ENCODE results near the gene MRTFA. TPM values are rescaled to one million over a fixed set of nuclear protein-coding genes. Genes with fewer than 3 reads are reported as not detected.
A peak's percentile ranks its signal among the peaks of the same experiment; 100 is the strongest.
"Not testable (repeated sequence)": the region's sequence is repeated elsewhere in the genome, so short reads cannot be mapped to it uniquely, and the experiment has no call there.

Gene MRTFA
- polyA plus RNA-seq, 2 of the 4 experiments (the other 2 are of a cell fraction): 6.8 to 48.3 TPM

DNA sequence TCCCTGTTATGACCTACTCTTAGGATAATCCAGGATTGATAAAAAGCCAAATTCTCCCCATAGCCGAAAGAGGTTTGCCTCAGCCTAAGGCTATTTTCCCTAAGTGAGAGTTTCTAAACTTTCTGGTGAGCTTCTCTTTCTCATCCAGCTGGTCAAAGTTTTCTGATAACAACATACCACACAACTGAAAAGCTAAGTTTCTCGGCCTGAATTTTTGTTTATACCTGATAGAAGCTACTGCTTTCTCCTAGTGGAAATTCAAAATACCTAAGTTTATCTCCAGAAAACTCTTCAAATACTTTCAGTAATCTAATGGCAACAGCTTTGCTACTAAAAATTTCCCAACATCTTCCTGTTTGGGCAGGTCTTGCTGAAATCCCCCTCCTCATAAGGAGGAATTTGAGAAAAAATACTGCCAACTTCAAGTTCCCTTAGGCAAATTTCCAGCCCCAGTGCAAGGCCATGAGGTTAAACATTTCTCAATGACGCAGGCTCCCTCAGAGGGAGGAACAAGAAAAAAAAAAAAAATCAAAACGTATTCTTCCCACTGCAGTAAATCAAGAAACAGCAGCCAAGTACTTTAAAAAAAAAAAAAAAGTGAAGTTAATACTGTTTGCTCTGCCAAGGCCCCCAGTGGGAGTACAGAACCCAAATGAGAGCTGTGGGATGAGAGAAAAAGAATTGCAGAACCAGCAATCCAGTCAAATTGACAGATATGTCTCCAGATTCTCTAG, 127.0 kb downstream of the MRTFA start (continued):
- TF ChIP-seq, protein P1, sequence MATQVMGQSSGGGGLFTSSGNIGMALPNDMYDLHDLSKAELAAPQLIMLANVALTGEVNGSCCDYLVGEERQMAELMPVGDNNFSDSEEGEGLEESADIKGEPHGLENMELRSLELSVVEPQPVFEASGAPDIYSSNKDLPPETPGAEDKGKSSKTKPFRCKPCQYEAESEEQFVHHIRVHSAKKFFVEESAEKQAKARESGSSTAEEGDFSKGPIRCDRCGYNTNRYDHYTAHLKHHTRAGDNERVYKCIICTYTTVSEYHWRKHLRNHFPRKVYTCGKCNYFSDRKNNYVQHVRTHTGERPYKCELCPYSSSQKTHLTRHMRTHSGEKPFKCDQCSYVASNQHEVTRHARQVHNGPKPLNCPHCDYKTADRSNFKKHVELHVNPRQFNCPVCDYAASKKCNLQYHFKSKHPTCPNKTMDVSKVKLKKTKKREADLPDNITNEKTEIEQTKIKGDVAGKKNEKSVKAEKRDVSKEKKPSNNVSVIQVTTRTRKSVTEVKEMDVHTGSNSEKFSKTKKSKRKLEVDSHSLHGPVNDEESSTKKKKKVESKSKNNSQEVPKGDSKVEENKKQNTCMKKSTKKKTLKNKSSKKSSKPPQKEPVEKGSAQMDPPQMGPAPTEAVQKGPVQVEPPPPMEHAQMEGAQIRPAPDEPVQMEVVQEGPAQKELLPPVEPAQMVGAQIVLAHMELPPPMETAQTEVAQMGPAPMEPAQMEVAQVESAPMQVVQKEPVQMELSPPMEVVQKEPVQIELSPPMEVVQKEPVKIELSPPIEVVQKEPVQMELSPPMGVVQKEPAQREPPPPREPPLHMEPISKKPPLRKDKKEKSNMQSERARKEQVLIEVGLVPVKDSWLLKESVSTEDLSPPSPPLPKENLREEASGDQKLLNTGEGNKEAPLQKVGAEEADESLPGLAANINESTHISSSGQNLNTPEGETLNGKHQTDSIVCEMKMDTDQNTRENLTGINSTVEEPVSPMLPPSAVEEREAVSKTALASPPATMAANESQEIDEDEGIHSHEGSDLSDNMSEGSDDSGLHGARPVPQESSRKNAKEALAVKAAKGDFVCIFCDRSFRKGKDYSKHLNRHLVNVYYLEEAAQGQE (IDR thresholded peaks at IDR 0.05): no peak
- TF ChIP-seq, protein P2, sequence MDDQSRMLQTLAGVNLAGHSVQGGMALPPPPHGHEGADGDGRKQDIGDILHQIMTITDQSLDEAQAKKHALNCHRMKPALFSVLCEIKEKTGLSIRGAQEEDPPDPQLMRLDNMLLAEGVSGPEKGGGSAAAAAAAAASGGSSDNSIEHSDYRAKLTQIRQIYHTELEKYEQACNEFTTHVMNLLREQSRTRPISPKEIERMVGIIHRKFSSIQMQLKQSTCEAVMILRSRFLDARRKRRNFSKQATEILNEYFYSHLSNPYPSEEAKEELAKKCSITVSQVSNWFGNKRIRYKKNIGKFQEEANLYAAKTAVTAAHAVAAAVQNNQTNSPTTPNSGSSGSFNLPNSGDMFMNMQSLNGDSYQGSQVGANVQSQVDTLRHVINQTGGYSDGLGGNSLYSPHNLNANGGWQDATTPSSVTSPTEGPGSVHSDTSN (IDR thresholded peaks at IDR 0.05): peak; percentile 67; the same call in 1 of the 2 replicates
- TF ChIP-seq ZC3H11A (IDR thresholded peaks at IDR 0.05) (no peak), GATA3 (IDR thresholded peaks at IDR 0.05; ENCODE audit: borderline replicate concordance) (peak; percentile 91)

DNA sequence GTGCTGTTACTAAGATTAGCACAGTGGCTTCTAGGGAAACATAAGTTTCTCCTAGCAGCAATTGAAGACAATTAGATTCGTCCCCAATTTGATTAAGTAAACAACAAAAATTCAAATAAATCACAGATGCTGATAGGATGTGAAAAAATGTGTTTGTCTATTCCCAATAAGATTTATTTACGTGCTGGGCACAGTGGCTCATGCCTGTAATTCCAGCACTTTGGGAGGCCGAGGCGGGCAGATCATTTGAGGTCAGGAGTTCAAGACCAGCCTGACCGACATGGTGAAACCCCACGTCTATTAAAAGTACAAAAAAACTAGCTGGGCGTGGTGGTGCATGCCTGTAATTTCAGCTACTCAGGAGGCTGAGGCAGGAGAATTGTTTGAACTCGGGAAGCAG, 128.5 kb downstream of the MRTFA start:
- peak overlapping the region; percentile 94 to 99 for H3K27ac ChIP-seq
- H3K9me3 ChIP-seq; H3K4me3 ChIP-seq; FAIRE-seq; TF ChIP-seq FOSL2 (IDR thresholded peaks at IDR 0.05): not testable (repeated sequence)
- ChIA-PET POLR2A (interaction anchor here (0.6 to 2.3 kb wide), 4 partner anchors 10 to 144 kb away, joined by 3 to 10 read pairs (median 5); no protein-coding TSS in a partner anchor), CTCF (interaction anchor here (0.8 to 3.0 kb wide), 5 partner anchors 17 to 175 kb away, joined by 3 to 15 read pairs (median 3); no protein-coding TSS in a partner anchor)
- TF ChIP-seq JUN (IDR thresholded peaks at IDR 0.05) (peak; percentile 30; a peak in 1 of 5 replicates), EP300 (IDR thresholded peaks at IDR 0.05) (peak; percentile 35 to 81; a peak in 2 of 5 replicates), RARB (CRISPR knock-in tag; IDR thresholded peaks at IDR 0.05) (peak; percentile 93), GATA3 (IDR thresholded peaks at IDR 0.05; ENCODE audit: borderline replicate concordance) (peak; percentile 92), JUNB (IDR thresholded peaks at IDR 0.05) (0 out of 2 replicates have a peak, but pooled peaks have one; percentile 14), CEBPB (IDR thresholded peaks at IDR 0.05) (peak in 1 of 2 experiments; percentile 65; a peak in 2 of 4 replicates), FOSL2 (CRISPR knock-in tag; IDR thresholded peaks at IDR 0.05) (peak; percentile 58)
- TF ChIP-seq, protein P3, sequence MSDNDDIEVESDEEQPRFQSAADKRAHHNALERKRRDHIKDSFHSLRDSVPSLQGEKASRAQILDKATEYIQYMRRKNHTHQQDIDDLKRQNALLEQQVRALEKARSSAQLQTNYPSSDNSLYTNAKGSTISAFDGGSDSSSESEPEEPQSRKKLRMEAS (IDR thresholded peaks at IDR 0.05): peak; percentile 36; the same call in 1 of the 2 replicates
- TF ChIP-seq, protein P2 (IDR thresholded peaks at IDR 0.05): 0 out of 2 replicates have a peak, but pooled peaks have one; percentile 50
- DNase-seq (ENCODE audit: low read depth in 1 of 2, low spot score in 1 of 2): peak in 1 of 2 experiments; percentile 83
- ATAC-seq: peak in 1 of 2 experiments; percentile 41; a peak in 3 of 6 replicates
- peak overlapping the region; percentile 85 for H3K4me2 ChIP-seq
- H3K4me1 ChIP-seq: peaks cover 92% of the 10 kb centered on the region
- 1% methylated on average over 8 of the region's 8 CpGs for WGBS (ENCODE audit: missing lambda C conversion rate)

DNA sequence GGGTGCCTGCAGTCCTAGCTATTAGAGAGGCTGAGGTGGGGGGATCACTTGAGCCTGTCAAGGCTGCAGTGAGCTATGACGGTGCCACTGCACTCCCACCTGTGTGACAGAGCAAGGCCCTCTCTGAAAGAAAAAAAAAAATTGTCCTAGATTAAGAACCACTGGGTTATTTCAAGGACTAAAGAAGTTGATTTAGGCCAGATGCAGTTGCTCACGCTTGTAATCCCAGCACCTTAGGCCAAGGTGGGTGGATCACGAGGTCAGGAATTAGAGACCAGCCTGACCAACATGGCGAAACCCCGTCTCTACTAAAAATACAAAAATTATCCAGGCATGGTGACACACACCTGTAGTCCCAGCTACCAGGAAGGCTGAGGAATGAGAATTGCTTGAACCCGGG, 129.0 kb downstream of the MRTFA start:
- H3K4me3 ChIP-seq: no peak overlapping the region
- H3K4me2 ChIP-seq: peak overlapping the region; percentile 85
- no peak for FAIRE-seq
- H3K4me1 ChIP-seq: peaks cover 91% of the 10 kb centered on the region
- peak overlapping the region; percentile 94 to 99 for H3K27ac ChIP-seq
- WGBS (ENCODE audit: missing lambda C conversion rate): 60% methylated on average over 6 of the region's 6 CpGs
- DNase-seq (ENCODE audit: low read depth in 1 of 2, low spot score in 1 of 2): no peak
- ChIA-PET POLR2A (no interaction called here), CTCF (interaction anchor here (0.8 to 1.1 kb wide), 3 partner anchors 17 to 176 kb away, joined by 3 read pairs; no protein-coding TSS in a partner anchor)
- no peak for ATAC-seq
- H3K9me3 ChIP-seq: no peaks in the 10 kb centered on the region
- TF ChIP-seq EHF (CRISPR knock-in tag; IDR thresholded peaks at IDR 0.05) (no peak), KDM5A (IDR thresholded peaks at IDR 0.05) (no peak), RCOR1 (IDR thresholded peaks at IDR 0.05; ENCODE audit: low read depth, low read length) (no peak), CEBPB (IDR thresholded peaks at IDR 0.05) (no peak), ZFP36 (IDR thresholded peaks at IDR 0.05; ENCODE audit: borderline replicate concordance, partially characterized antibody) (no peak), KDM1A (IDR thresholded peaks at IDR 0.05; ENCODE audit: low read depth) (no peak), RFX5 (IDR thresholded peaks at IDR 0.05) (no peak), HOXA7 (CRISPR knock-in tag; IDR thresholded peaks at IDR 0.05) (no peak), PHF8 (IDR thresholded peaks at IDR 0.05; ENCODE audit: borderline replicate concordance, low read depth) (no peak), GATA3 (IDR thresholded peaks at IDR 0.05; ENCODE audit: borderline replicate concordance) (no peak), RARB (CRISPR knock-in tag; IDR thresholded peaks at IDR 0.05) (no peak), HOXB13 (CRISPR knock-in tag; IDR thresholded peaks at IDR 0.05; ENCODE audit: low read depth) (no peak)
- TF ChIP-seq, protein P3 (IDR thresholded peaks at IDR 0.05): no peak
- TF ChIP-seq, protein P4, sequence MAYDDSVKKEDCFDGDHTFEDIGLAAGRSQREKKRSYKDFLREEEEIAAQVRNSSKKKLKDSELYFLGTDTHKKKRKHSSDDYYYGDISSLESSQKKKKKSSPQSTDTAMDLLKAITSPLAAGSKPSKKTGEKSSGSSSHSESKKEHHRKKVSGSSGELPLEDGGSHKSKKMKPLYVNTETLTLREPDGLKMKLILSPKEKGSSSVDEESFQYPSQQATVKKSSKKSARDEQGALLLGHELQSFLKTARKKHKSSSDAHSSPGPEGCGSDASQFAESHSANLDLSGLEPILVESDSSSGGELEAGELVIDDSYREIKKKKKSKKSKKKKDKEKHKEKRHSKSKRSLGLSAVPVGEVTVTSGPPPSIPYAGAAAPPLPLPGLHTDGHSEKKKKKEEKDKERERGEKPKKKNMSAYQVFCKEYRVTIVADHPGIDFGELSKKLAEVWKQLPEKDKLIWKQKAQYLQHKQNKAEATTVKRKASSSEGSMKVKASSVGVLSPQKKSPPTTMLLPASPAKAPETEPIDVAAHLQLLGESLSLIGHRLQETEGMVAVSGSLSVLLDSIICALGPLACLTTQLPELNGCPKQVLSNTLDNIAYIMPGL (CRISPR knock-in tag; IDR thresholded peaks at IDR 0.05; ENCODE audit: borderline replicate concordance): no peak
- TF ChIP-seq, protein P5, sequence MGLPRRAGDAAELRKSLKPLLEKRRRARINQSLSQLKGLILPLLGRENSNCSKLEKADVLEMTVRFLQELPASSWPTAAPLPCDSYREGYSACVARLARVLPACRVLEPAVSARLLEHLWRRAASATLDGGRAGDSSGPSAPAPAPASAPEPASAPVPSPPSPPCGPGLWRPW (IDR thresholded peaks at IDR 0.05): no peak

Data from A549 (cell line).